LNCAP (cell line): ENCODE results near the gene OR4M1.
"Not testable (repeated sequence)": the region's sequence is repeated elsewhere in the genome, so short reads cannot be mapped to it uniquely, and the experiment has no call there.

Experiments used
- TF ChIP-seq, protein P1 (sequence below): fragments of 450-650 bp; IDR thresholded peaks from 2 replicates; pipeline ENCODE4 v1.5.1; 2017; ENCODE audit warnings: mild to moderate bottlenecking

OR4M1 gene

DNA sequence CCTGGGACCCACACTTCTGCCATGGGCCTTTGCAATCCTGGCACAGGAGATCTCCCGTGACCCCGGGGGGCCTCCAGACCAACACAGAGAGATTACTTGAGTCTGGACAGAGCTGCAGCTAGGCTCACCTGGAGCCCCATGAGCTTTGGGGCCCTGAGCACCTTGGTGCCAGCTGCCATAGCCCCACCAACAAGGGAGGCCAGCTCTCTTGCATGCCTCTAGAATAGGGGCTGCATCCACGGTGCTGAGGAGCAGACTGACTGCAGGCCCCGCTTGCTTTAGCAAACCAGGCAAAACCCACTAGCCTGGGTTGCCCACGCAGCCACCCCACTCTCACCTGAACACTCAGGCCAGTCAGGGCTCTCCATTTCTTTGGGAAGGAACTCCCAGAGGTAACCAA, 26.6 kb downstream of the OR4M1 start:
- TF ChIP-seq, protein P1, sequence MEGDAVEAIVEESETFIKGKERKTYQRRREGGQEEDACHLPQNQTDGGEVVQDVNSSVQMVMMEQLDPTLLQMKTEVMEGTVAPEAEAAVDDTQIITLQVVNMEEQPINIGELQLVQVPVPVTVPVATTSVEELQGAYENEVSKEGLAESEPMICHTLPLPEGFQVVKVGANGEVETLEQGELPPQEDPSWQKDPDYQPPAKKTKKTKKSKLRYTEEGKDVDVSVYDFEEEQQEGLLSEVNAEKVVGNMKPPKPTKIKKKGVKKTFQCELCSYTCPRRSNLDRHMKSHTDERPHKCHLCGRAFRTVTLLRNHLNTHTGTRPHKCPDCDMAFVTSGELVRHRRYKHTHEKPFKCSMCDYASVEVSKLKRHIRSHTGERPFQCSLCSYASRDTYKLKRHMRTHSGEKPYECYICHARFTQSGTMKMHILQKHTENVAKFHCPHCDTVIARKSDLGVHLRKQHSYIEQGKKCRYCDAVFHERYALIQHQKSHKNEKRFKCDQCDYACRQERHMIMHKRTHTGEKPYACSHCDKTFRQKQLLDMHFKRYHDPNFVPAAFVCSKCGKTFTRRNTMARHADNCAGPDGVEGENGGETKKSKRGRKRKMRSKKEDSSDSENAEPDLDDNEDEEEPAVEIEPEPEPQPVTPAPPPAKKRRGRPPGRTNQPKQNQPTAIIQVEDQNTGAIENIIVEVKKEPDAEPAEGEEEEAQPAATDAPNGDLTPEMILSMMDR = no peak

- TF ChIP-seq, protein P1 = no peak
Observed at GRCh38 chr14:19800282-19801117, 27.2 kb downstream of the OR4M1 start.

DNA sequence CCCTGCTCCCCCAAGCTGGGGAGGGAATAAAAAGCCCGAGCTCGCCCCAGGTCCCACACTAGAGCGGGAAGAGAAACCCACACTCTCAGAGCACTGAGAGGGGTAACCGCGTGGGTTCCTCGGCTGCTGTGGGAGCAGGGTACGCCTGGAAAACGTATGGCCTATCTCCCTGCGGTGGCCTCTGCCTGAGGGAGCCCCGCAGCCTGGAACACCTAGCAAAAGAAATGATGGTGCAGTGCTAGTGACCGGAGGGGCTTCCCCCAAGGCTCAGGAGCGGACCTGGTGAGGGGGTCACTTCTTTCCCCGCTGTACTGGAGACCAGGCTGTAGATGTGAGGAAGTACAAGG, 27.8 kb downstream of the OR4M1 start:
- TF ChIP-seq, protein P1 = no peak

- TF ChIP-seq, protein P1 = not testable (repeated sequence)
Observed at GRCh38 chr14:19803470-19803869, 30.2 kb downstream of the OR4M1 start, which contains the start of gene OR4N2. Gene OR4N2 (plus strand): TSS chr14:19803770. CDS start chr14:19827449, 23,679 bp downstream.

DNA sequence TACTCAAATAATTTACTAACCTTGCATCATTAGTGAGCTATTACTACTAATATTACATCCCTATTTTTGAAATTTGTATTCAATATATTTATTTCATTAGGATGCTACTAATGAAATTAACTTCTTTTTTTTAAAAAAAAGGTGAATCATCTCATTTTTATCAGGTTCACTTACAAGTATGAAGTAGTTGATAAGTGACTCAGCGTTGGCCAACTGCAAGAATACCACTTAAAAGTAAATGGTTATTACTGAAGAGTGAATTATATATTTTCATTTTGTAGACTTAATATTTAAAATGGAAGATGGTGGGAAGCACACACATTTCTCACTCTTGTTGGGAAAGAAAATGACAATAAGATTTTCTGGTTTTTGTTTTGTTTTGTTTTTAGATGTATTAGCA, 49.9 kb downstream of the OR4M1 start:
- TF ChIP-seq, protein P1 = no peak

DNA sequence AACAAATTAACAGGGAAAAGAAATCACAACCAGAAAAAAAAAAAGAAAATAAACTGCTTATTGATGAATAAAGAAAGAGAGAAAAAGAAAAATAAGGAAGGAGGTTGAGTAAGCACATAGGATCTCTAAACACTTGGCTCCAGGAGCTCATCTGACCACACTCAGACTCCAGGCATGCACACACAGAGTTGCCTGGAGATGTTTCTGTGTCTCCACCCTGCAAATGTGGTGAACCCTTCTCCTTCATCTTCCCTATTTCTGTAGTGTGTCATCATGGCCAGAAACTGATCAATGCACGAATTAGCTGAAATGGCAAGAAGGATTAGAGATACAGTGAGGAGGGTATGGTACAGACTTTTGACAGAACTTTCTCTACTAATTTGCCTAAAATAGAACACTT, 50.5 kb downstream of the OR4M1 start:
- TF ChIP-seq, protein P1 = no peak

DNA sequence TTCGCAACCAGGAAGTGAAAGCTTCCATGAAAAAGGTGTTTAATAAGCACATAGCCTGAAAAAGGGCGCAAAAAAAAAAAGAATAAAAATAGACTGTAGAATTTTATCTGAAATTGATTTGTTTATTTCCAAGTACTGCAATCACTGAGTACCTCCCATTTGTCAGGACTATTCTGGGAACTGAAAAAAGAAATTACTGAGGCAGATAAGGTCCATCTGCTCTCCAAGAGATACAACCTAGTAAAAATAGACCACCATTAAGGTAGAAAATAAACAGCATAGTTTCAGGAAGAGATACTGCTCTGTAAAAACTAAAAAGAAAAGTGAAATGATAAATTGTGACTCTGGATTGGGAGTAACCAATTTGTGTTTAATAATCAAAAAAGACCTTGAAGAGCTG, 55.0 kb downstream of the OR4M1 start:
- TF ChIP-seq, protein P1 = no peak
